Osteoblast (primary cell): Measurements from ENCODE around the gene ABCG2. TPM values are rescaled to one million over a fixed set of nuclear protein-coding genes. Genes with fewer than 3 reads are reported as not detected.
A peak's percentile ranks its signal among the peaks of the same experiment; 100 is the strongest.

Experiments used
- DNase-seq: peaks from one replicate; pipeline ENCODE4 v3.0.0; 2011; ENCODE audit warnings: low spot score, mixed read lengths; ENCODE audit not compliant: insufficient read length; ENCODE audit errors: missing footprints
- H2AFZ ChIP-seq: 2 replicates; pipeline ENCODE4 v1.6.0; 2011; ENCODE audit warnings: mild to moderate bottlenecking, low read length
- H3K27ac ChIP-seq: 2 replicates; pipeline ENCODE4 v1.5.1; 2011; ENCODE audit warnings: mild to moderate bottlenecking, low read depth, low read length, moderate library complexity
- H3K27me3 ChIP-seq: 2 replicates; pipeline ENCODE4 v1.6.0; 2012; ENCODE audit warnings: mild to moderate bottlenecking, control low read depth, inconsistent platforms, low read length, moderate library complexity; ENCODE audit not compliant: insufficient read depth
- H3K36me3 ChIP-seq: 2 replicates; pipeline ENCODE4 v1.5.1; 2011; ENCODE audit warnings: mild to moderate bottlenecking, low read length, control low read depth, moderate library complexity; ENCODE audit not compliant: insufficient read depth
- H3K4me1 ChIP-seq: 2 replicates; pipeline ENCODE4 v1.5.1; 2011; ENCODE audit warnings: mild to moderate bottlenecking, low read length, control low read depth, moderate library complexity; ENCODE audit not compliant: insufficient read depth
- H3K4me2 ChIP-seq: 2 replicates; pipeline ENCODE4 v1.6.0; 2011; ENCODE audit warnings: mild to moderate bottlenecking, low read length; ENCODE audit not compliant: insufficient read depth
- H3K4me3 ChIP-seq: fragments of 200-600 bp; sonication (generic); 3 replicates; pipeline ENCODE4 v1.5.1; 2012; ENCODE audit warnings: mild to moderate bottlenecking, low read length, inconsistent platforms; ENCODE audit not compliant: insufficient read depth
- H3K79me2 ChIP-seq: 2 replicates; pipeline ENCODE4 v1.6.0; 2012; ENCODE audit warnings: mild to moderate bottlenecking, low read length, control low read depth, inconsistent platforms; ENCODE audit not compliant: insufficient read depth
- H3K9me3 ChIP-seq: 2 replicates; pipeline ENCODE4 v1.5.1; 2011; ENCODE audit warnings: low read depth, low read length, control low read depth
- H4K20me1 ChIP-seq: 2 replicates; pipeline ENCODE4 v1.6.0; 2012; ENCODE audit warnings: mild to moderate bottlenecking, low read length, control low read depth; ENCODE audit not compliant: insufficient read depth
- total RNA-seq: library from RNA; depleted of rRNA; stranded (reverse); fragments of >200 nt; gene quantifications from 2 replicates; pipeline ENCODE4 v1.2.3, GENCODE V29; 2012
- TF ChIP-seq, protein P1 (sequence below): IDR thresholded peaks from 2 replicates; pipeline ENCODE4 v1.5.1; 2011; ENCODE audit warnings: mild to moderate bottlenecking, low read depth, low read length, moderate library complexity; ENCODE audit errors: extremely low read depth

The ABCG2 gene
- total RNA-seq, 1 donor, result 0.36 TPM

DNA sequence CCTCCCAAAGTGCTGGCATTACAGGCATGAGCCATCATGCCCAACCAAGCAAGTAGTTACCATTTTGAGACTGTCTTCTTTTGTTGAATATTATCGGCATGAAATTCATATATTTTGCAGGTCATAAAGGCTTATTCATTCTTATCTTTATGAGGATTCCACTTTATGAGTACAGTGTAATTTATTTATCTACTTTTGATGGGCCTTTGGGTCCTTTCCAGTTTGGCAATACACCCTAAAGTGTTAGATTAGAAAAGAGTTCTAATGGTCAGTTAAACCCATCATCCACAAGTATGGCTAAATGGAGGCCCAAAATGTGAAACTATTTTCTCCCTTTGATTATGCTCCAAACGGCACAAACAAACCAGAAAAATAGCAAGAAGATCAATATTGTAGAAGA is 10.9 kb upstream of the ABCG2 start:
- H4K20me1 ChIP-seq, result no peaks in the 10 kb centered on the region
- H3K4me1 ChIP-seq, result no peaks in the 10 kb centered on the region
- TF ChIP-seq, protein P1, sequence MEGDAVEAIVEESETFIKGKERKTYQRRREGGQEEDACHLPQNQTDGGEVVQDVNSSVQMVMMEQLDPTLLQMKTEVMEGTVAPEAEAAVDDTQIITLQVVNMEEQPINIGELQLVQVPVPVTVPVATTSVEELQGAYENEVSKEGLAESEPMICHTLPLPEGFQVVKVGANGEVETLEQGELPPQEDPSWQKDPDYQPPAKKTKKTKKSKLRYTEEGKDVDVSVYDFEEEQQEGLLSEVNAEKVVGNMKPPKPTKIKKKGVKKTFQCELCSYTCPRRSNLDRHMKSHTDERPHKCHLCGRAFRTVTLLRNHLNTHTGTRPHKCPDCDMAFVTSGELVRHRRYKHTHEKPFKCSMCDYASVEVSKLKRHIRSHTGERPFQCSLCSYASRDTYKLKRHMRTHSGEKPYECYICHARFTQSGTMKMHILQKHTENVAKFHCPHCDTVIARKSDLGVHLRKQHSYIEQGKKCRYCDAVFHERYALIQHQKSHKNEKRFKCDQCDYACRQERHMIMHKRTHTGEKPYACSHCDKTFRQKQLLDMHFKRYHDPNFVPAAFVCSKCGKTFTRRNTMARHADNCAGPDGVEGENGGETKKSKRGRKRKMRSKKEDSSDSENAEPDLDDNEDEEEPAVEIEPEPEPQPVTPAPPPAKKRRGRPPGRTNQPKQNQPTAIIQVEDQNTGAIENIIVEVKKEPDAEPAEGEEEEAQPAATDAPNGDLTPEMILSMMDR, result no peak
- H3K27ac ChIP-seq, result no peak overlapping the region
- no peaks in the 10 kb centered on the region for H3K27me3 ChIP-seq
- H3K4me2 ChIP-seq, result no peak overlapping the region
- H3K9me3 ChIP-seq, result no peaks in the 10 kb centered on the region
- H3K36me3 ChIP-seq, result no peaks in the 10 kb centered on the region
- no peak for DNase-seq
- H3K79me2 ChIP-seq, result no peaks in the 10 kb centered on the region
- H3K4me3 ChIP-seq, result no peak overlapping the region
- H2AFZ ChIP-seq, result no peak overlapping the region

DNA sequence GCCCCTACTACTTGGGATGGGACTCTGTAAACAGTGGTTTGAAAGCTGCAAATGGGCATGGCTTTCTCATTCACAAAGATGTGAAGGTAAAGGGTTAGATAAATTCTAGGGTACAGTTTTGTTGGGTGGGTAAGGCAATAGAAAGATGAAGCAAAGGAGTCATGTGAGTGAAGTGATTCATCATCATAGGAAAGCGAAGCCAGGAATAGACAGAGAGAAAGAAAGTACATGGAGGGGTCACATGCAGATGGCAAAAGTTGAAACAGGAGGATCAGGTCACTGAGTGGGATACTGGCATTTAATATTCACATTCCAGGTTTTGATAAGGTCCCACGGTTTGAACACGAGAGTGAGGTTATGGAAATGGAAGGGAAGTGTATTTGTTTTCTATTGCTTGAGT is 8.2 kb upstream of the ABCG2 start:
- Histone ChIP-seq H3K4me3 (no peak overlapping the region), H3K9me3 (no peaks in the 10 kb centered on the region), H3K79me2 (no peaks in the 10 kb centered on the region), H3K27ac (no peak overlapping the region), H3K36me3 (no peaks in the 10 kb centered on the region), H3K27me3 (no peaks in the 10 kb centered on the region), H3K4me2 (no peak overlapping the region), H3K4me1 (no peaks in the 10 kb centered on the region), H2AFZ (no peak overlapping the region), H4K20me1 (no peaks in the 10 kb centered on the region)
- peak; percentile 27 for DNase-seq
- TF ChIP-seq, protein P1, result no peak

GRCh38 chr4:88163336-88163735 is 4.9 kb upstream of the ABCG2 start:
- no peak for DNase-seq
- Histone ChIP-seq H3K36me3 (no peaks in the 10 kb centered on the region), H3K79me2 (no peaks in the 10 kb centered on the region), H2AFZ (peak overlapping the region; percentile 47), H3K4me1 (no peaks in the 10 kb centered on the region), H3K27me3 (no peaks in the 10 kb centered on the region), H3K4me2 (no peak overlapping the region), H4K20me1 (no peaks in the 10 kb centered on the region), H3K4me3 (no peak overlapping the region), H3K9me3 (no peaks in the 10 kb centered on the region), H3K27ac (no peak overlapping the region)
- TF ChIP-seq, protein P1, result no peak

DNA sequence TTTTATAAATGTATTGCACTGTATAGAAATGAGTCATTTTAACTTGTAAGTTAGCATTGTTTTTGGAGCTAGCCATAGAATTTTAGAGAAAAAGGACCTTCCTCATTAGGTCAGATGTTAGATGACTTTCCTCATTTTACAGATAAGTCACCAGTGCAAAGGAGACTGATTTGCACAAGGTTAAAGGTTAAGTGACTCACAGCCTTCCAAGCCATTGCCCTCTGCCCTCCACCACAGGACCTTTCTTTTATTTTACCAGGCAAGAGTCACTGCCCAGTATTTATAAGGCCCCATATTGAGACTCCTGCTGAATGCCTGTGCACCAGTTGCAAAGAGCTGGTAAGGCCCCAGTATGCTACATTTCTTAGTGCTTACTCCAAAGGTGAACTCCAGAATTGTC is 4.2 kb upstream of the ABCG2 start:
- H3K79me2 ChIP-seq, result no peaks in the 10 kb centered on the region
- H3K27me3 ChIP-seq, result peaks cover 2% of the 10 kb centered on the region
- DNase-seq, result no peak
- H3K4me1 ChIP-seq, result no peaks in the 10 kb centered on the region
- H3K9me3 ChIP-seq, result no peaks in the 10 kb centered on the region
- H3K36me3 ChIP-seq, result no peaks in the 10 kb centered on the region
- no peak overlapping the region for H3K27ac ChIP-seq
- H3K4me3 ChIP-seq, result no peak overlapping the region
- H2AFZ ChIP-seq, result no peak overlapping the region
- no peaks in the 10 kb centered on the region for H4K20me1 ChIP-seq
- TF ChIP-seq, protein P1, result no peak
- no peak overlapping the region for H3K4me2 ChIP-seq
